ENCODE data around the gene CD300LD.
A peak's percentile ranks its signal among the peaks of the same experiment; 100 is the strongest.
"Not testable (repeated sequence)": the region's sequence is repeated elsewhere in the genome, so short reads cannot be mapped to it uniquely, and the experiment has no call there.

CD300LD gene

DNA sequence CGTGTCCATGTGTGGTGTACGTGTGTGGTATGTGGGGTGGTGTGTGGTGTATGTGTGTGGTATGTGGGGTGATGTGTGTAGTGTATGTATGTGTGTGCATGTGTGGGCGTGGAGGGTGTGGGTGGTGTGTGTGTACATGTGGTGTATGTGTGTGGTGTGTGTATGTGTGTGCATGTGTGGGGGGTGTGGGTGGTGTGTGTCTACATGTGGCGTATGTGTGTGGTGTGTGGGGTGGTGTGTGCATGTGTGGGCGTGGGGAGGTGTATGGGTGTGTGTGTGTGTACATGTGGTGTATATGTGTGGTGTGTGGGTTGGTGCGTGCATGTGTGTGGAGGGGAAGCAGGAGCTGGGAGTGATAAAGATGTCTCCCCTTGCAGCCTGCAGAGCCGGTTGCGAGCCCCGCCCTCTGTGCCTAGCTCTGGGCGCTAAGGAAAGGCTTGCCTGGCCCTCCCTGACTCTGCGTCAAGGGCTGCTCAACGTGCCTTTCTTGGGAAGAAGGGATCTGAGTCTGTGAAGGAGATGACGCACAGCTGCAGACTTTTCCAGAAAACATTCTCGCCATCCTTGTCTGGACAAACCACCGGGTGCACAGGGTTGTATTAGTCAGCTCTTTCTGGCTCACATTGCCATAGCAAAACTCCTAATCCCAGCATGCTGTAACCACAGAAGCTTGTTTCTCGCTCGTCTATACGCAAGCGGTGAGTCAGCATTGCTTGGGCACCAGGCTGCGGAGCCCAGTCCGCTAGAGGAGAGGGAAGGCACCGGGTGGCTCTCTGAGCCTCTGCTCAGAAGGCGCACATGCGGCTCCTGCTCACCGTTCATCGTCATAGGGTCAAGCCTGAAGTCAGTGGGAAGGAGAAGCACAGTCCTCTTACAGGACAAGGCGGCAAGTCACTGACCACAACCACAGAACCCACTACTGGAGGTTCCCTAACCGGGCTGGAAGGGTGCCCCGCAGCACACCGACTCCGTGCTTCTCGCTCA lies 22.8 kb downstream of the CD300LD start:
- no peak for DNase-seq

DNA sequence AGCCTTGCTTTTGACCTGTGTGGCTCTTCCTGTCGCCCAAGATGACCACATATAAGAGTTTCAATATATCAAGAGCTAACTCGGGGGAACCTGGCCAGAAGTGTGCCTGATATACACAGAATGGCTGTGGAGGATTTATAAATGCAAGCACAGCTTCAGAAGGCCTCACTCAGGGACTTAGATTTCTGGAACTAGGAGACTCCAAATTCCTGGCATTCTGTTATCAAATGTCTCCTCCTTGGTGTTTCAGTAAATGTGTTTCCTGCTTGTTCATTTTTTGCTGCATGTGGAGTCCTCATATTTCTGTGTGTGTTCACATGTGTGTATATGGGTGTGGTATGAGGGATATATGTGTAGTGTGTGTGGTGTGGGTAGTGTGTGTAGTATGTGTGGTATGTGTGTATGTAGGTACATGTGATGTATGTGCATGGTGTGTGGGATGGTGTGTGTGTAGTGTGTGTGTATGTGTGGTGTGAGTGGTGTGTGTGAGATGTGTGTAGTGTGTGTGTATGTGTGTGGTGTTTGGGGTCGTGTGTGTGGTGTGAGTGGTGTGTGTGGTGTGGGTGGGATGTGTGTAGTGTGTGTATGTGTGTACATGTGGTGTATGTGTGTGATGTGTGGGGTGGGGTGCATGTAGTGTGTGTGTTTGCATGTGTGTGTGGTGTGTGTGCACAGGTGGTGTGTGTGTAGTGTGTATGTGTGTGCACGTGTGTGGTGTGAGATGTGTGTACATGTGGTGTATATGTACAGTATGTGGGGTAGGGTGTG lies 23.8 kb downstream of the CD300LD start:
- DNase-seq: no peak

DNA sequence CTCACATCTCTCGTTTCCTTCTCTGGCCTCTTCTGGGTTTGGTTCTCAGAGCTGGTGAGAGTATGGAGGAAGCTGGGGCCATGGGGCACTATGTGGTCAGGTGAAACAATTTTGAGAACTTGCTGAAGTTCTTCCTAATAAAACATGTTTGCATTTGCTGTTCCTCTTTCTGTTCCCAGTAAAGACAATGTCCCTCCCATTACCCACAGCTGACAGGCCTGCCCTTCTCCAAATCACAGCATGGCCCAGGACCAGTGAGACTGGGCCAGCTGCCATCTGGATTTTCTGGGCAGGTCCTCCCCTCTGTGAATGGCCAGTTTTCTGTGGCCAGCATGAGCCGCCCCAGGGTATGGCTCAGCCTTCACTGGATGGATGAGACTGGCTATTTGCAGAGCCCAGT lies 24.7 kb downstream of the CD300LD start, which contains the start of gene CD300H:
Gene CD300H (minus strand): TSS at position 113 of the 400 bp plus-strand sequence.
- no peak for DNase-seq

DNA sequence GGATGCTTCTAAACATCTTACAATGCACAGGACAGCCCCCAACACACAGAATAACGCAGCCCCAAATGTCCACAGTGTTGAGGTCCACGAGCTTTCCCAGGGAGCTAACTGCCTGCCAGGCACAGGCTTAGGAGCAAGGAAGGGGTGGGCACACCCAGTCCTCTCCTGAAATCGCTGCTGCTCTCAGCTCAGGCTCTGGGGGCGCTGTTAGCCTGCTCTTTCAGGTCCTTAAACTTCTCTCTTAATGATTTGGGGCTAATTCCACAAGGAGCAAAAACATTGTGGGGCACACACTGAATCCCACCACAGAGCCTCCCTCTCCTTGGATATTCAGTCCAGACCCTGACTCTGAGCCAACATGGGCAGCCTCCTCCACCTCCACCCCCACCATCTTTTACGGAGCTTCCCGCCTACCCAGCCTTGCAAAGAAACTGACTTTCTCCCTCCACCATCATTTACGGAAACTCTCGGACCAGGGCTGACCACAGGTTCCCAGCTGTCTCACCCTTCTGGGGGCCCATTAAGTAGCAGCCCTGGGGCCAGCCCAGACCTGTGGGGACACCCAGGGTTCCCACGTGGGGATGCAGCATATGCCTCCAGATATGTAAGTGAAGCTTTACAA lies 25.8 kb downstream of the CD300LD start:
- peak; percentile 10 for DNase-seq

DNA sequence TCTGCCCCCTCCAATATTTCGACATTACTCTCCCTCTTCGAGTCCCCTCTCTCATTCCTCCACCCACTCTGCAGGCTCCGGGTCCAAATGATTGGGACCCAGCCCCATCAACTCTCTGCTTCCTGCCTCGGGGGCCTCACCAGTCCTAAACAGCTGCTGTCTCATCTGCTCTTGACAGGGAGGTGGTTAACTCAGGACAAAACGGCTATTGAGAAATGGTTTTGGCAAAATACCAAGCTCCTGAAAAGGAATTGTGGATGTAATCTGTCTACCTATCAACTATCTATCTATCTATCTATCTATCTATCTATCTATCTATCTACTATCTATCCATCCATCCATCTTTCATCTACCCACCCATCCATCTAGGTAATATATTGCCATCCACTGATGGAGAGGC lies 27.0 kb downstream of the CD300LD start:
- no peak for DNase-seq

DNA sequence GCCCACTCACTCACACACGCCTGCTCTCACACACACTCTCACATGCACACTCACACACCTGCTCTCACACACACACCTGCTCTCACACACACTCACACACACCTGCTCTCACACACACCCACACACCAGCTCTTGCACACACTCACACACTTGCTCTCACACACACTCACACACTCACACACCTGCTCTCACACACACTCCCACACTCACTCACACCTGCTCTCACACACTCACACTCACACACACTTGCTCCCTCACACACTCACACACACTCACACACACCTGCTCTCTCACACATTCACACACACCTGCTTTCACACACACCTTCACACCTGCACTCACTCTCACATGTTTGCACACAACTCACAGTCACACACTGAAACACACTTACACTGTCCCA lies 28.7 kb downstream of the CD300LD start:
- no peak for DNase-seq

DNA sequence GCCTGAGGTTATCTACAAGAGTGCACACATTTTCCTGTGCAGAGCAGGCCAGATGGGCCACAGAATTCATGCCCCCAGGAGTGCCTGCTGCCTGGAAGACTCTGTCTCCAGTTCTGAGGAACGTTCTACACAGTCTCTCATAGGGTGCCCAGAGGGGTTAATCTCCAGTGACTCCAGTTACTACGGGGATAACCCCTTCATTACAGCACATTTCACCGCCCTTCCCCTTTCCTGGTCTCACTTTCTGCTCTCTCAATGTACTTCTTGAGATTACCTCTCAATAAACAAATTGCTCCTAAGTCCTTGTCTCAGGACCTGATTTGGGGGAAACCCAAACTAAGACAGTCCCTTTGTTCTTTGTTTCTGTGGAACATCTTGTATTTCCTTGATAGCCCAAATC lies 30.5 kb downstream of the CD300LD start:
- DNase-seq: no peak

DNA sequence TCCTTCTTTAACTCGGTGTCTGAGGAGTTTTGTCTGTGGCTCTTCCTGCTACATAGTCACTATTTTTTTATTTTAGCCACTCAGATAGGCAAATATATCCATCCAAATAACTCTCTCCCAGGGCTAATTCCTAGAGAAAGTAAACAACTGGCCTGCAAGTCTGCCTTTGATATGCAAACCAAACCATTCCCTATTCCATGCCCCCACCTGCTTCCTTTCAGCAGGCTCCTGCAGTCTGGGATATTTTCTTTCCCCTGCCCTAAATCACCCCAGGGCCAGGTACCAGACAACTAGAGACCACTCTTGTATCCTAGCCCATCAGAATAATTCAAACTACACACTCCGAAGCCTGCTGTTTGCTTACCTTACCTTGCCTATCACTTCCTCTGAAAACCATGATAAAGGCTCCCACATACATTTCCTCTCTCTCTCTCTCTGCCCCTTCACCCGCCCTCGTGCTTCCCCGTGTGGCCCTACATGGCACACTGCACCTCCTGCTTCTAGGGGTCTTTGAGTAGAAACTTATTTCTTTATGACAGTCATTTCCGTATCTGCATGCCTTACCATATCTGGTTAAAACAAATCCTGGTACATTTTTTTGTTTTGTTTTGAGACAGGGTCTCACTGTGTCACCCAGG lies 33.1 kb downstream of the CD300LD start:
- no peak for DNase-seq

DNA sequence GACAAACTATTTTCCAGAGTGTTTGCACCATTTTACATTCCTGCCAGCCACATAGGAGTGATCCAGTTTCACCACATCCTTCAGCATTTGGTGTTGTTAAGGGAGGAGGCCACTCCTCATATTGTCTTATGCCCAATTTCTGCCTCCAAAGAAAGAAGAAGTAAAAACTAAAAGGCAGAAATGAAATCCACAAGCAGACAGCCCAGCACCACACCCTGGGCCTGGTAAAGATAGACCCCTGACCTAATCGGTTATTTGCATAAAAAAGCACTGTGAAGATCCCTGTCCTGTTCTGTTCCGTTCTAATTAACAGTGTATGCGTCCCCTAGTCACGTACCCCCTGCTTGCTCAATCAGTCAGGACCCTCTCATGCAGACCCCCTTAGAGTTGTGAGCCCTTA lies 33.7 kb downstream of the CD300LD start:
- not testable (repeated sequence) for DNase-seq

DNA sequence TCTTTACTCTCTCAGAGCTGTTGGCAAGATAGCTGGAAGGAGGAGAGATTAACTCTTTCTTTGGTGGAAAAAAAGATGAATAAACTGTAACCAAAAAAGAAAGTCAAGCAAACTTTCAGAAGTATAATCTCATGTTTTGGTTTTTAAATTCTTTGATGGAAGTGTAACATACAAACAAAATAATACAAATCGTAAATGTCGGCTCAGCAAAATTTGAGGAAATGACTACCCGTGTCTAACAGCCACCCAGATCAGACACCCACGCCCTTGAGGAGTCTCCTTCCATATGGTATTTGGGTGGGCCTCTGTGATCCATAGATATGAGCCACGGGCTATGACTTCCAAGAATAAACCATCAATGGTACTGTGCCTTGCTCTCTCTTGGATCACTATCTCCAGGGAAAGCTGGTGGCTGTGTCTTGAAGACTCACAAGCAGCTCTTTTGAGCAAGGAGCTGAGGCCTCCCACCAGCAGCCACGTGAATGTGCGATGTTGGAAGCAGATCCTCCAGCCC lies 36.6 kb downstream of the CD300LD start:
- DNase-seq: no peak

DNA sequence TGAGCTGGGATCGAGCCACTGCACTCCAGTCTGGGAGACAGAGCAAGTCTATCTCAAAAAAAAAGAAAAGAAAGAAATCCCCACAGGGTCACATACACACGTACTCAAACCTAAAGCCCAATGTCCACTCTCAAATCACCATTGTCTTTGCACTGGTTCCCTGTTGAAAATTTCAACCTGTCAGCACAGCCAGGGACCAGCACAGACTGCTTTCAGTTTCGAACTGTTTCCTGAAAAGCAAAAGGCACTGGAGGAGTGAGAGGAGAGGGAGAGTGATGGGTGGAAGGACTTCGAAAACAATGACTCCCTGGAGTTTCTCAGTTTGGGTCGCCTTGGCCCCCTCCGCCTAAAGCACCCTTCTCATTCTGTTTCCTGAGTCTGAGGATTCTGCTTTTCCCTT lies 37.2 kb downstream of the CD300LD start:
- no peak for DNase-seq

DNA sequence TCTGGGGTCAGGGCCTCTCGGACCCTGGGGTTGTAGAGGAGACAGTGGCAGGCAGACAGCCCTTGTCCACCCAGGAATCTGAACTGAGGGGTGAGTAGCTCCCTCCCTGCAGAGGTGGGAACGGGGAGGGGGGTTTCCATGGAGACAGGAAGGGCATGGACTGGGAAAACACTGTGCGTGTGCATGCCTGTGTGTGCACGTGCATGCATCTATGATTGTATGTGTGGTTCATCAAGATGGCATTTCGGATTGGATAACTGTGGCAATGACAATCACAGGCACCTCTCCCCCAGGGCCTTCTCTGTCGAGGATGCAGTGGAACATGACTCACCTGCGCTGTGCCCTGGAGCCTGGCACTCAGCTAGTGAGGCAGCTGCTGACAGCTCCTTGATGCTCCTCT lies 40.0 kb downstream of the CD300LD start:
- DNase-seq: no peak

DNA sequence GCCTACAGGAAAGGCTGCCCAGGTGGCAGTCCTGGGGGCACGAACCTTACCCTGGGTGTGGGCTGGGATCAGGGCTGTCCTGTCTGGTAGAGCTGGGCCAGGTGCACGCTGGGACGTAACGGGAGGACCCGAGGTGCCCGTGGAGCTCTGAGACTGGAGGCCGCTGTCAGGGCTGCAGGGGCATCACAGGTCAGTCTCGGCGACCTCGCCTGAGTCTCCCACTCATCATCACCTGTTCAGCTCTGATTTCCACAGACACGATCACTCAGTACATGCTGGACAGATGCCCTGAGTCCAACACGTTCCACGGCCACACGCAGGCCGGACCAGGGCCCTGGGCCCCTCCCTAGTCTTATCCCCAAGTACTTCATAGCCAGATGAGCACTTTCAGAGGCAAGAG lies 41.5 kb downstream of the CD300LD start:
- DNase-seq: no peak

DNA sequence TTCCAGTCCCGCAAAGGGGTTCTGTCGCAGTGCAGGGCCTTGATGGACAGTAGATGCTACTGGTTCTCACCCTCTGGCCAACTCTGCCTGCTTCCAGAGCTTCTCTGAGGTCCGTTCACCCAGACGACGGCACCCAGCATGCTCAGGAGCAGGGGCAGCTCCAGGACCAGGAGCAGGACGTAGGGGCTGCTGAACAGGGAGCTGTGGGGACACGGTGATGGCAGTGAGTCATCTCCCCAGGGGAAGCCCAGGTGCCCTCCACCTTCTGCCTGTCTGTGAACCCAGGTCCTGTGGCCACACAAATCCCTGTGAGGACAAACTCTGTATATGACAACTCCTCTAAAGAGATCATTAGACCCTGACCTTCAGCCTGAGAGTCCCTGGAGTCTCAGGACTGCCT lies 42.7 kb downstream of the CD300LD start:
- no peak for DNase-seq

DNA sequence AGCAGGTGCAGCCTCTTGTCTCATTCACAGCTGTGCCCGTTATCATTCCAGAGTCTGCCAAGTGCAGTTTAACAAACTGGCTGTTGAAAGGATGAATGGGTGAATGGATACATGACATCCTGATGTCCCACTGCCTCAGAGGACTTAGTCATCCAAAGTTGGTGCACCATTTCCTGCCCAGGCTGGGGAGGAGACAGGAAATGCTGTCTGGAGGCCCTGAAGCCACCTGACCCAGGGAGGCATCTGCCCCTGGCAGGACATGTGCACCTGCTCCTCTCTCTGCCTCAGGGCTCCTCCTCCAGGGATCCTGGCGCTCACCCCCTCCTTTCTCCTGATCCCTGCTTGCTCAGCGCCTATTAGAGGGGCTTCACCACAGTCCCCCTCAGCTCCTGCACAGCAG lies 44.3 kb downstream of the CD300LD start:
- DNase-seq: peak; percentile 23

DNA sequence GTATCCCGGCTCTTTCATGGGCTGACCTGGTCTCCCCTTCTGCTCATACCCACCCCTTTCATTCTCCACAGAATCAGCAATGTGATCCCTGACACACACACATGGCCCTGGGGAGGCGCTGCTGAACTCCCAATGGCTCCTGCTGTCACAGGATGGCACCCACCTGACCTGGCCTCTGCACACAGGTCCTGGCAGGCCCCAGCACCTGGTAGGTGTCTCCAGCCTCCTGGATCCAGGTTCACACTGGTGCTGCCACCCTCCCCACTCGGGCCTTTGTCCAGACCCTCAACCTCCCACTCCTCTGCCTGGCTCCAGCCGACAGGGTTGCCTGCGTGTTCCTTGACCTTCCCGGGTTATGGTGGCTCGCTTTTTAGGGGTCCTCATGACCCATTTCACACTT lies 44.8 kb downstream of the CD300LD start:
- no peak for DNase-seq

DNA sequence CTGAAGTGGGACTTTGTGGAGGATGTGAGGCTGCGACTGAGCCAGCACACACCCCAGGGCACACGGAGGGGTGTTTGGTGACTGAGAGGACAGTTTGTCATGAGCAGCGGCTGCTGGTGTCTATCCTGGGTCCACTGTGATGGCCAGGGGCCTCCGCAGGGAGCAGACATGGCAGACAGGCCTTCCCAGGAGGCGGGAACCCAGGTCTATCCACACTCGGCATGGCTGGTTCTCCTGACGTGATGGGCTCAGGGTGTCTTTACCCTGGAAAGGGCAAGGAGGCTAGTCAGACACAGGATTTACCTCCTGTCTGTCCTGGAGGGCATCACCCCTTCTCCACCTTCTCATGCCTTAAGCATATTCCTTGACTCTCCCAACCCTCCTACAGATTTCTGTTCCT lies 45.5 kb downstream of the CD300LD start:
- no peak for DNase-seq

DNA sequence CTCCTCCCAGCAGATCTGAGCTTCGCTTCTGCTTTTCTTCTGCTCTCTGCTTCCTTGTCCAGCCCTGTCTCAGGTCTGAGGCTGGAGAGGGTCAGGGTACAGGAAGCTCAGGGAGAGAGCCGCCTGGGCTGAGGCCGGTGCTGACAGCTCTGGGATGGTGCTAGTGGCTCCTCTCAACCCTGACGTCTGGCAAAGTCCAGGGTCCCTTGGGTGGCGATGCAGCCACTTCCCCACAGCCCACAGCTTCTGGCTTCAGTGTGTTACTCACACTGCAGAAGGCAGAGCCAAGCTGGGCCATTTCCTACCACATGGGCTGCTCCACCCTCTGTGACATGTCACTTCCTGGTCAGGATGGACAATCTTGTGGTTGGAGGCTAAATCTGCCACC lies 46.2 kb downstream of the CD300LD start, which contains the start of gene CD300C:
Gene CD300C (minus strand): TSS at position 273 of the 388 bp plus-strand sequence. CDS start 333 bp downstream, outside the sequence.
- DNase-seq: no peak

DNA sequence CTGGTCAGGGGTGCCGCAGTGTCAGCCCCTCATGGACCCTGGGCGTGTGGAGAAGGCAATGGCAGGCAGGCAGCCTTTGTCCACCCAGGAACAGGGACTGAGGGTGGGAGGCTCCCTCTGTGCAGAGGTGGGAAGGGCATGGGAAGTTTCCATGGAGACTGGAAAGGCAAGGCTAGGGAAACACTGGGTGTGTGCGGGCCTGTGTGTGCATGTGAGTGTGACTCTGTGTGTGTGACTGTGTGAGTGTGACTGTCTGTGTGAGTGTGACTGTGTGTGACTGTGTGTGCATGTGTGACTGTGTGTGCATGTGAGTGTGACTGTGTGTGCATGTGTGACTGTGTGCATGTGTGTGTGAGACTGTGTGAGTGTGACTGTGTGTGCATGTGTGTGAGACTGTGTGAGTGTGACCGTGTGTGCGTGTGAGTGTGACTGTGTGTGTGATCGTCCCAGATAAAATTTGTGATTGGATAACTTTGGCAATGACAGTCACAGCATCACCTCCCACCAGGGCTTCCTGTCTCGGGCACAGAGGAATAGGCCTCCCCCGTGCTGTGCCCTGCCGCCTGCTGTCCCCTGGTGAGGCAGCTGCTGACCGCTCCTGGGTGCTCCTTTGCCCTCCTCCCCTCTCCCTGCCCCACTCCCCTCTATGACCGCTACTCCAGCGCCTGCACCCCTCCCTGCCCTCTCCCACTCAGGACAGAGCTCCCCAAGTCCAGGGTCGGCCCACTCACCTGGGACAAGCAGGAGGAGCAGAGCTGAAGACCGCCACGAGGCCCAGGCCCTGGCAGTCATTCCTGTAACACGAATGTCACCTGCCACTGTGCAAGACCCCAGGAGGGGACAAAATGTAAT lies 46.9 kb downstream of the CD300LD start:
- no peak for DNase-seq

DNA sequence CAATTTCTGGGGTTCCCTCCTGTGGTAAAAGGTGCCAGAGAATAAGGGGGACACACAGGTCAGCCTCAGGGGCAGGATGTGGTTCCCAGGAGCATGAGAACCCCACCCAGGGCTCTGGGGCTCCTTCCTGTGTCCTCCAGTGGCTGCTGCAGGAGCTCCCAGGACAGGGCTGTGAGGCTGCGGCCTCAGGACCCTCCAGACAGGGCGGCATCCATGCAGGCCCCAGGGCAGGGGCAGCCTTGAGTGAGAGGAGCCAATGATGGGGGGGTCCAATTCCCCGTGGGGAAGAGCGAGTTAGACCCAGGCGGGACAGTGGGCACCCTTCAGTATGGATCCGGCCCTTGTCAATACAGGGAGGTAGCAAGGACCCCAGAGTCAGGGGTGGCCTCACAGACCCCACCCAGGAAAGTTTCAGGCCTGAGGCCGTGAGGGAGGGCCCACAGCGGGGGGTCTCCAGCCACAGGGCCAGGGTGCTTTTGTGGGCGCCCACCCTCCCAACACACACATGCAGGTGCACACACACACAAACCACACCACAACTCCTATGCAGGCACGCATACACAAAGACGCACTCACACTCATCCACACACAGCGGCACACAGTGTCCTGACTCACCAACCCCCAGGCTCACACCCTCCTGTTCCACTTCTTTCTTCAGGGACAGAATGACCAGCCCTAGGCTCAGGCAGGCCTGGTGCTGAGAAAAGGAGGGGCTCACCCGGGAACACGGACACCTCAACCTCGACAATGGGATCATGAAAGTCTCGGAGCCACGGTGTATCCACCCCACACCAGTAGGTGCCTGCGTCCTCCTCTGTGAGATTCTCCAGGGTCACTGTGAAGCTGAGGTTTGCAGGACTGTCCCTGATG lies 48.0 kb downstream of the CD300LD start:
- no peak for DNase-seq

DNA sequence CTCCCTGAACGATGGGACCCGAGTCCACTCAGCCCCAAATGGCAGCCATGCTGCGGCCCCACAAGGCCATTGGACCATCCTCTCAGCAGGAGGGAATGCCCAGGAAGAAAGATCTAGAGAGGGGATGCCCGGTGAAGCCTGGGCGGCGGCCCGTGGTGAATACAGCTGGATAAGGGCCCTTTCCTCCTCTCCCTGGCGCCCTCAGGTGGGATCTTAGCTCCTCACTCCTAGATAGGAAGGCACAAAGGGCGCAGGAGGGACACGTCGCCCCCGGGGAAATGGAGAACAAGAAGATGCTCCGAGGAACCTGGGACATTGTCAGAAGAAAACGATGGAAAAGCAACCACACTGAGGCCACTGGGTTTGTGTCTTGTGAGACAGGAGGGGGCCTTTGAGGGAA lies 48.7 kb downstream of the CD300LD start:
- no peak for DNase-seq
